ENCODE measurements around the gene LIN7B.
A peak's percentile ranks its signal among the peaks of the same experiment; 100 is the strongest.
"Not testable (repeated sequence)": the region's sequence is repeated elsewhere in the genome, so short reads cannot be mapped to it uniquely, and the experiment has no call there.

LIN7B gene

DNA sequence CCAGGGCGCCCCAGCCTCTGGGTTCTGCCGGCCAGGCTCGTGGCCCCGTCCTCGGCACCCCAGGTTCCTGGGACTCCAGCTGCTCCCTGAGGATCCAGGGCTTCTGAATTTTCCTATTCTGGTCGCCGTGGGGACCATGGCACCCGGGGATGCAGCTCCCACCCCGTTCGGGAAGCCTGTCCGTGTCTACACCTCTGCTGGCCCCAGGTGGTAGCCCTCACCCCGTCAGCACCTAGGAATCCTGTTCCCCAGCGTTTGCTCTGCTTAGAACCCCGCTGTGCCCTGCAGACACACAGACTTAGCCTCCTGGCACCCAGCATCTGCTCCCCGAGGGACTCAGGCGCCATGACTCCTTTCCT lies 6.1 kb downstream of the LIN7B start:
- TF ChIP-seq, protein P1, sequence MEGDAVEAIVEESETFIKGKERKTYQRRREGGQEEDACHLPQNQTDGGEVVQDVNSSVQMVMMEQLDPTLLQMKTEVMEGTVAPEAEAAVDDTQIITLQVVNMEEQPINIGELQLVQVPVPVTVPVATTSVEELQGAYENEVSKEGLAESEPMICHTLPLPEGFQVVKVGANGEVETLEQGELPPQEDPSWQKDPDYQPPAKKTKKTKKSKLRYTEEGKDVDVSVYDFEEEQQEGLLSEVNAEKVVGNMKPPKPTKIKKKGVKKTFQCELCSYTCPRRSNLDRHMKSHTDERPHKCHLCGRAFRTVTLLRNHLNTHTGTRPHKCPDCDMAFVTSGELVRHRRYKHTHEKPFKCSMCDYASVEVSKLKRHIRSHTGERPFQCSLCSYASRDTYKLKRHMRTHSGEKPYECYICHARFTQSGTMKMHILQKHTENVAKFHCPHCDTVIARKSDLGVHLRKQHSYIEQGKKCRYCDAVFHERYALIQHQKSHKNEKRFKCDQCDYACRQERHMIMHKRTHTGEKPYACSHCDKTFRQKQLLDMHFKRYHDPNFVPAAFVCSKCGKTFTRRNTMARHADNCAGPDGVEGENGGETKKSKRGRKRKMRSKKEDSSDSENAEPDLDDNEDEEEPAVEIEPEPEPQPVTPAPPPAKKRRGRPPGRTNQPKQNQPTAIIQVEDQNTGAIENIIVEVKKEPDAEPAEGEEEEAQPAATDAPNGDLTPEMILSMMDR (conservative IDR thresholded peaks at IDR 0.05; ENCODE audit: low read length): no peak
- no peak overlapping the region for H3K4me3 ChIP-seq (ENCODE audit: low read length)
- DNase-seq (ENCODE audit: low read depth): no peak

DNA sequence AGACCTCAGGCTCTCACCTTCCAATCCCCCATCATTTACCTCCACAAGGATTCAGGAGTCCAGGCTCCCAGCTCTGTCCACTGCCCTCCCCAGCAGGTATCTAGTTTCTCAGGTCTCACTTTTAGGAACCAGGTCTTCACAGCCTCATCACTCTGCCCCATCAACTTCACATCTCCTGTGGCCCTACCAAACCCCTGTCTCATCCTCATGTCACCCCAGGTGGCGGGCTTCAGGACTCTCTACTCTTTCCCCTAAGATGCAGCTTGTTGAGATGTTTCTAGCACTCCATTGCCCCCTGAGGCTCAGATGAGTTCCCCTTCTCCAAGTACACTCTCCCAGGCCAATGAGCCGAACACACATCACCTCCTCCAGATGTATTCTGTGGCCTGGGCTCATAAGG lies 6.7 kb downstream of the LIN7B start:
- DNase-seq (ENCODE audit: low read depth): no peak
- TF ChIP-seq, protein P1 (conservative IDR thresholded peaks at IDR 0.05; ENCODE audit: low read length): no peak
- H3K4me3 ChIP-seq (ENCODE audit: low read length): no peak overlapping the region

DNA sequence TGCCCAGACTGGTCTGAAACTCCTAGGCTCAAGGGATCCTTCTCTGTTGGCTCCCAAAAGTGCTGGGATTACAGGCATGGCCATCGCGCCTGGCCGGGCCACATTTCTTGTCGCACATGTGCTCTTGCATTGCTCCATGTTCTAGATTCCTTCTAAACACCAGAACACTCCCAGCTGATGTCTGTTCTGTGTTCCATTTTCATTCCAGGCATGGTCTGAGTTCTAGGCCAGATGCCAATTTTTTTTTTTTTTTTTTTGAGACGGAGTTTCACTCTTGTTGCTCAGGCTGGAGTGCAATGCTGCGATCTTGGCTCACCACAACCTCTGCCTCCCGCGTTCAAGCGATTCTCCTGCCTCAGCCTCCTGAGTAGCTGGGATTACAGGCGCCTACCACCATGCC lies 7.7 kb downstream of the LIN7B start:
- peak; percentile 27 for DNase-seq (ENCODE audit: low read depth)
- not testable (repeated sequence) for H3K4me3 ChIP-seq (ENCODE audit: low read length)

DNA sequence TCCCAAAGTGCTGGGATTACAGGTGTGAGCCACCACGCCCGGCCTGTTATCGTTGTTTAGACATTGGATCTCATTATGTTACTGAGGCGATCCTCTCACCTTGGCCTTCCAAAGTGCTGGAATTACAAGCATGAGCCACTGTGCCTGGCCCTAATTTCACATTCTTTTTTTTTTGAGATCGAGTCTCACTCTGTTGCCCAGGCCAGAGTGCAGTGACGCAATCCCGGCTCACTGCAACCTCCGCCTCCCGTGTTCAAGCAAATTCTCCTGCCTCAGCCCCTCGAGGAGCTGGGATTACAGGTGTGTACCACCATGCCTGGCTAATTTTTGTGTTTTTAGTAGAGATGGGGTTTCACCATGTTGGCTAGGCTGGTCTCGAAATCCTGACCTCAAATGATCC lies 9.1 kb downstream of the LIN7B start:
- not testable (repeated sequence) for H3K4me3 ChIP-seq (ENCODE audit: low read length); DNase-seq (ENCODE audit: low read depth)

DNA sequence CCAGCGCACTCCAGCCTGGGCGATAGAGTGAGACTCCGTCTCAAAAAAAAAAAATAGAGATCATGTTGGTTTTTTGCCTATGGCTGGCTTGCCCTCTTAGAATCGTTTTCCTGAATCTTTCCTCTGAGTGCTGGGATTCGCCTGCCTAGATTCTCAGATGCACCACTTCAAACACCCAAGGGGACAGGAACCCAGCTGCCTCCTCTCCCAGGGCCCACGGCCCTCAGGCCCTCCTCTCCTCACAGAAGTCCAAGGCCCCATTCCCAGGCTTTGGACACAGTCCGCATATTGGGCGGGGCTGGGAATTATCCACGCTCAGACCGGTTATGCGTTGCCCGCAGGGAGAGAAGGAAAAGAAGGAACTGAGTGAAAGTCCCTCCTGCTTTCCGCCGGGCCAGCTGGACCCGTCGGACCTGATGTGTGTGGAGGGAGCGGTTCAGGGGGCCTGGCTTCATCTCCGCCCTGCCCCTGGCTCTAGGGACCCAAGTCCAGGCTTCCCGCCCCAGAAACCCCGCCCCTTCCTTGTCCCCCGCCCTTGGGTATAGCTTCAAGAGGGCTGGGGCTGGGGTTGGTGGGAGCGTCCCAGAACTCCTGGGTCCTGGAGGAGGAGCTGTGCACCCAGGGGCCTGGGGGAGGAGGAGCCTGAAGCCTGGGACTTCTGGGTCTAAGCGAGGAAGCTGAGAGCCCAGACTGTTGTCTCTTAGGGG lies 11.0 kb downstream of the LIN7B start:
- no peak overlapping the region for H3K4me3 ChIP-seq (ENCODE audit: low read length)
- TF ChIP-seq, protein P1 (conservative IDR thresholded peaks at IDR 0.05; ENCODE audit: low read length): no peak
- no peak for DNase-seq (ENCODE audit: low read depth)

DNA sequence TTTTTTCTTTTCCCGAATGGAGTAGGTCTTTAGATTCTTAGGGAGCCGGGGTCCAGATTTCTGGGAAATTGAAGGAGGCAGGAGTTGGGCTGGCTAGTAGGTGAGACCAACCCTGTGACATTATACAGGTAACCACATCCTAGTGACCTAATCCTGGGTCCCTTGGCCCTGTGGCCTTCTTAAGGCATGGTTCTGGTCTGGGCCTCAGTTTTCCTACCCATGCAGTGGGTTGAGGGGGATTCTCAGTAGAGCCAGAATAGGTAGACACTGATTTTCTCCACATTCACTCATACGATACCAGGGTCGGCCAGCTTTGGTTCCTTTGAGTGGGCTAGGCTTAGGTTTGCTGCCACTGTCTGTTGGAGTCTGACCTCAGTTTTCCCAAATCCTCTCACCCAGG lies 12.4 kb downstream of the LIN7B start:
- TF ChIP-seq, protein P1 (conservative IDR thresholded peaks at IDR 0.05; ENCODE audit: low read length): no peak
- DNase-seq (ENCODE audit: low read depth): no peak
- H3K4me3 ChIP-seq (ENCODE audit: low read length): no peak overlapping the region

DNA sequence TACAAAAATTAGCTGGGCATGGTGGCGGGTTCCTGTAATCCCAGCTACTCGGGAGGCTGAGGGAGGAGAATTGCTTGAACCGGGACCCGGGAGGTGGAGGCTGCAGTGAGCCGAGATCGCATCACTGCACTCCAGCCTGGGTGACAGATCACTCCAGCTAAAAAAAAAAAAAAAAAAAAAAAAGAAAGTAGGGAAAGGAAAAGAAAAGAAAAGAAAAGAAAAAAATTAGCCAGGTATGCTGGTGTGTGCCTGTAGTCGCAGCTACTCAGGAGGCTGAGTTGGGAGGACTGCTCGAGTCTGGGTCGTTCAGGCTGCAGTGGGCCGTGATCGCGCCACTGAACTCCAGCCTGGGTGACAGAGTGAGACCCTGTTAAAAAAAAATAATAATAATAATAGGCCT lies 13.1 kb downstream of the LIN7B start:
- DNase-seq (ENCODE audit: low read depth); H3K4me3 ChIP-seq (ENCODE audit: low read length): not testable (repeated sequence)

DNA sequence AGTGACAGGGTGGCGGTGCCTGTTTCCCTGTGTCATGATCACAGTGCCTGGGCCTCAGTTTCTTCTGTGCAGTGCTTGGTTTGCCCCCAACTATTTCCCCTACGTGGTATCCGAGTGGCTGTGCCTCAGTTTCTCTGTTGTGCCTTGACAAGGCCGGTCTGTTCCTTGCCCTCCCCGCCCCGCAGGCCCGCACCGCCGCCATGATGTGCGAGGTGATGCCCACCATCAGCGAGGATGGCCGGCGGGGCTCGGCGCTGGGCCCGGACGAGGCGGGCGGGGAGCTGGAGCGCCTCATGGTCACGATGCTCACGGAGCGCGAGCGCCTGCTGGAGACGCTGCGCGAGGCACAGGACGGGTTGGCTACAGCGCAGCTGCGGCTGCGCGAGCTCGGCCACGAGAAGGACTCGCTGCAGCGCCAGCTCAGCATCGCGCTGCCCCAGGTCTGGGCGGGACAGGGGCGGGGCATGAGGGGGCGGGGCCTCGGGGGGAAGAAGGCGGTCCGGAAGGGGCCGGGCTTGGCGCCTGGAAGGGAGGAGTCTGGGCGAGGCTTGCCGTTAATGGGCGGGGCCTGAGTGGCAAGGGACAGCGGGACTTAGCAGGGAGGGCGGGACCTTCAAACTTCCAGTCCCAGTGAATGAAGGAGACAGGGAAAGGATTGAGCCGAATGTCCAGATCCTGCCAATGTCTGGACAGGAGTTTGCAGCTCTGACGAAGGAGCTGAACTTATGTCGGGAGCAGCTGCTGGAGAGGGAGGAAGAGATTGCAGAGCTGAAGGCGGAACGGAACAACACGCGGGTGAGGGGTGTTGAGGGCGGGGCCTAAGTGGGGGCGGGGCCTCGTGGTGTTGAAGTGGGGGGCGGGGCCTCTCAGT lies 13.7 kb downstream of the LIN7B start:
- peak; percentile 96 for DNase-seq (ENCODE audit: low read depth)
- peak overlapping the region; percentile 57 for H3K4me3 ChIP-seq (ENCODE audit: low read length)
- TF ChIP-seq, protein P1 (conservative IDR thresholded peaks at IDR 0.05; ENCODE audit: low read length): no peak; the same call in 1 of the 2 replicates

All from AG10803 (cell line).